GM12878 (cell line): ENCODE measurements around the gene MDFI.

Experiments used
- CBFB ChIP-seq: IDR thresholded peaks from 2 replicates; pipeline ENCODE4 v1.6.1; 2016; ENCODE audit warnings: antibody characterized with exemption, low read depth
- CHD2 ChIP-seq: IDR thresholded peaks from 2 replicates; pipeline ENCODE4 v1.6.1; 2011; ENCODE audit warnings: low read depth, low read length, improper control_type of control experiment, borderline replicate concordance
- EGR1 ChIP-seq, 2 experiments: IDR thresholded peaks; 1 replicate in 1 of 2; 2 replicates in 1 of 2; pipeline ENCODE4 v1.6.1; 2011 to 2012; ENCODE audit warnings: low read depth in 2 of 2, low read length in 2 of 2, borderline replicate concordance in 1 of 2, mild to moderate bottlenecking in 1 of 2, moderate library complexity in 1 of 2
- EP300 ChIP-seq, 2 experiments: fragments of 150-350 bp in 1 of 2; IDR thresholded peaks; 2 replicates each; pipeline ENCODE4 v1.6.1; 2011 to 2012; ENCODE audit warnings: low read depth in 2 of 2, low read length in 2 of 2, borderline replicate concordance in 1 of 2, improper control_type of control experiment in 1 of 2, inconsistent platforms in 1 of 2; ENCODE audit not compliant: control insufficient read depth in 1 of 2
- ETV6 ChIP-seq, 2 experiments: fragments of 450-650 bp in 1 of 2; IDR thresholded peaks in 1 of 2; conservative IDR thresholded peaks in 1 of 2; 2 replicates each; pipeline ENCODE4 v1.6.1; 2014; ENCODE audit warnings: antibody characterized with exemption in 1 of 2, borderline replicate concordance in 1 of 2, low read depth in 1 of 2, mild to moderate bottlenecking in 1 of 2, moderate library complexity in 1 of 2
- JUNB ChIP-seq: IDR thresholded peaks from 2 replicates; pipeline ENCODE4 v1.6.1; 2016; ENCODE audit warnings: antibody characterized with exemption, mild to moderate bottlenecking
- KLF5 ChIP-seq: fragments of 450-650 bp; IDR thresholded peaks from 2 replicates; pipeline ENCODE4 v1.6.1; 2014; ENCODE audit warnings: mild to moderate bottlenecking; ENCODE audit not compliant: partially characterized antibody
- REST ChIP-seq: IDR thresholded peaks from 2 replicates; pipeline ENCODE4 v1.6.1; 2012; ENCODE audit warnings: mild to moderate bottlenecking, low read depth, low read length
- RFX5 ChIP-seq: IDR thresholded peaks from 2 replicates; pipeline ENCODE4 v1.6.1; 2011; ENCODE audit warnings: low read depth, low read length, improper control_type of control experiment
- SPI1 ChIP-seq: IDR thresholded peaks from 2 replicates; pipeline ENCODE4 v1.6.1; 2011; ENCODE audit warnings: low read depth, mild to moderate bottlenecking, low read length, moderate library complexity, borderline replicate concordance; ENCODE audit not compliant: insufficient read depth
- ZBTB40 ChIP-seq: fragments of 450-650 bp; IDR thresholded peaks from 2 replicates; pipeline ENCODE4 v1.6.1; 2016; ENCODE audit warnings: mild to moderate bottlenecking, moderate library complexity, borderline replicate concordance
- TF ChIP-seq, protein P1 (sequence below), 3 experiments: IDR thresholded peaks in 2 of 3; conservative IDR thresholded peaks in 1 of 3; 2 replicates each; pipeline ENCODE4 v1.5.1; 2011; ENCODE audit warnings: low read depth in 3 of 3, low read length in 3 of 3, mild to moderate bottlenecking in 3 of 3, control low read depth in 2 of 3, moderate library complexity in 2 of 3, inconsistent platforms in 1 of 3, mixed read lengths in 1 of 3; ENCODE audit not compliant: control insufficient read depth in 2 of 3, insufficient read depth in 1 of 3; ENCODE audit errors: extremely low read depth in 1 of 3
- TF ChIP-seq, protein P2 (sequence below): IDR thresholded peaks from 2 replicates; pipeline ENCODE4 v1.6.1; 2011; ENCODE audit warnings: low read depth, mild to moderate bottlenecking, low read length, moderate library complexity, borderline replicate concordance; ENCODE audit errors: extremely low read depth

- TF ChIP-seq ZBTB40 (no peak), ETV6 (conservative IDR thresholded peaks at IDR 0.05 in 1 of 2, IDR thresholded peaks at IDR 0.05 in 1 of 2; ENCODE audit: borderline replicate concordance in 1 of 2, low read depth in 1 of 2) (no peak), REST (no peak), KLF5 (no peak), EP300 (IDR thresholded peaks at IDR 0.05; ENCODE audit: borderline replicate concordance in 1 of 2, control insufficient read depth in 1 of 2, low read depth in 2 of 2, low read length in 2 of 2) (no peak), CBFB (no peak), CHD2 (no peak), RFX5 (no peak), JUNB (no peak), SPI1 (no peak), EGR1 (IDR thresholded peaks at IDR 0.05; ENCODE audit: borderline replicate concordance in 1 of 2, low read depth in 2 of 2, low read length in 2 of 2) (no peak)
- TF ChIP-seq, protein P1, sequence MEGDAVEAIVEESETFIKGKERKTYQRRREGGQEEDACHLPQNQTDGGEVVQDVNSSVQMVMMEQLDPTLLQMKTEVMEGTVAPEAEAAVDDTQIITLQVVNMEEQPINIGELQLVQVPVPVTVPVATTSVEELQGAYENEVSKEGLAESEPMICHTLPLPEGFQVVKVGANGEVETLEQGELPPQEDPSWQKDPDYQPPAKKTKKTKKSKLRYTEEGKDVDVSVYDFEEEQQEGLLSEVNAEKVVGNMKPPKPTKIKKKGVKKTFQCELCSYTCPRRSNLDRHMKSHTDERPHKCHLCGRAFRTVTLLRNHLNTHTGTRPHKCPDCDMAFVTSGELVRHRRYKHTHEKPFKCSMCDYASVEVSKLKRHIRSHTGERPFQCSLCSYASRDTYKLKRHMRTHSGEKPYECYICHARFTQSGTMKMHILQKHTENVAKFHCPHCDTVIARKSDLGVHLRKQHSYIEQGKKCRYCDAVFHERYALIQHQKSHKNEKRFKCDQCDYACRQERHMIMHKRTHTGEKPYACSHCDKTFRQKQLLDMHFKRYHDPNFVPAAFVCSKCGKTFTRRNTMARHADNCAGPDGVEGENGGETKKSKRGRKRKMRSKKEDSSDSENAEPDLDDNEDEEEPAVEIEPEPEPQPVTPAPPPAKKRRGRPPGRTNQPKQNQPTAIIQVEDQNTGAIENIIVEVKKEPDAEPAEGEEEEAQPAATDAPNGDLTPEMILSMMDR (IDR thresholded peaks at IDR 0.05 in 2 of 3, conservative IDR thresholded peaks at IDR 0.05 in 1 of 3; ENCODE audit: control insufficient read depth in 2 of 3, extremely low read depth in 1 of 3, insufficient read depth in 1 of 3, low read depth in 3 of 3, low read length in 3 of 3) = no peak
- TF ChIP-seq, protein P2, sequence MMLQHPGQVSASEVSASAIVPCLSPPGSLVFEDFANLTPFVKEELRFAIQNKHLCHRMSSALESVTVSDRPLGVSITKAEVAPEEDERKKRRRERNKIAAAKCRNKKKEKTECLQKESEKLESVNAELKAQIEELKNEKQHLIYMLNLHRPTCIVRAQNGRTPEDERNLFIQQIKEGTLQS = no peak
Observed at GRCh38 chr6:41597246-41598000, 40.8 kb upstream of the MDFI start.
